ENCODE results near the gene SERPINI2. TPM values are rescaled to one million over a fixed set of nuclear protein-coding genes. Genes with fewer than 3 reads are reported as not detected.

Gene SERPINI2
- not detected in 2 replicates for total RNA-seq

DNA sequence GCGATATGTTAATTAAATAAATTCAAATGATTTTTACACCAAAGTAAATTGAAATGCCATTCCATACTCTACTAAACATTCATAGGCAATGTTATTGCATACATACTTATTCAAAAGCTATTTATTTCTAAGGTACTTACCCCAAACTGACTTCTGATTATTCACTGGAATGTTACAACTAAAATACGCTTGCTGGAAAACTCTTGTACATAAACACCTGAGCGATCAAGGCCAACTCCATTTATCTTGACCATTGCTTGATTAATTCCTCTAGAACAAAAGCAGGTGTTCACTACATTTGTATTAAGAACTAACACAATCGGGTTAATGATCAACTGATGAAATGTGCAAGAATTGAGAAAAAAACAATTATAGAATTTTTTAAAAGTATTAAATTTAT is at the start of gene SERPINI2:
TSS of gene SERPINI2 (minus strand) at position 180 of the 400 bp plus-strand sequence. CDS start 2,208 bp downstream, outside the sequence.

Other genes with a start within 250 kb of the SERPINI2 start
- 0.19 TPM in 1 of 2 replicates, not detected in the other for gene ZBBX, start 93.7 kb downstream of the SERPINI2 start, total RNA-seq
- gene WDR49, start 179.9 kb upstream of the SERPINI2 start, total RNA-seq = under 0.01 TPM in 1 of 2 replicates, not detected in the other

Data from regular cardiac myocyte (primary cell).